Measurements from ENCODE around the gene AHSG. TPM values are rescaled to one million over a fixed set of nuclear protein-coding genes. Genes with fewer than 3 reads are reported as not detected.

AHSG gene
- total and polyA plus RNA-seq, 7 donors = 0.04 TPM; not detected in 6

- no peak for TF ChIP-seq CTCF (IDR thresholded peaks at IDR 0.05)
- no peak for TF ChIP-seq EP300 (IDR thresholded peaks at IDR 0.05)
- TF ChIP-seq POLR2A (IDR thresholded peaks at IDR 0.05) = no peak
- no peak for TF ChIP-seq POLR2AphosphoS5 (IDR thresholded peaks at IDR 0.05)
- Histone ChIP-seq H3K4me3 (no peak overlapping the region), H3K36me3 (no peaks in the 10 kb centered on the region), H3K9me3 (no peaks in the 10 kb centered on the region), H3K4me1 (no peaks in the 10 kb centered on the region), H3K27me3 (no peaks in the 10 kb centered on the region), H3K27ac (no peak overlapping the region)
- no peak for DNase-seq
- WGBS, 2 donors = 93 to 94% methylated on average over 1 of the region's 1 CpG
- intact Hi-C loops (cut with DNase I) = no loop called here
Observed at GRCh38 chr3:186646841-186647240, 34.0 kb downstream of the AHSG start.

GRCh38 chr3:186648851-186649250, 36.0 kb downstream of the AHSG start:
- Histone ChIP-seq H3K36me3 (no peaks in the 10 kb centered on the region), H3K4me1 (no peaks in the 10 kb centered on the region), H3K9me3 (no peaks in the 10 kb centered on the region), H3K4me3 (no peak overlapping the region), H3K27me3 (no peaks in the 10 kb centered on the region), H3K27ac (no peak overlapping the region)
- WGBS, 2 donors = 82 to 89% methylated on average over 1 of the region's 1 CpG
- no peak for TF ChIP-seq EP300 (IDR thresholded peaks at IDR 0.05)
- TF ChIP-seq POLR2A (IDR thresholded peaks at IDR 0.05) = no peak
- TF ChIP-seq CTCF (IDR thresholded peaks at IDR 0.05) = no peak
- TF ChIP-seq POLR2AphosphoS5 (IDR thresholded peaks at IDR 0.05) = no peak
- no peak for DNase-seq
- intact Hi-C loops (cut with DNase I) = no loop called here

GRCh38 chr3:186651678-186652215, 38.9 kb downstream of the AHSG start:
- Histone ChIP-seq H3K27ac (no peak overlapping the region), H3K4me3 (no peak overlapping the region), H3K36me3 (no peaks in the 10 kb centered on the region), H3K9me3 (no peaks in the 10 kb centered on the region), H3K27me3 (no peaks in the 10 kb centered on the region), H3K4me1 (no peaks in the 10 kb centered on the region)
- DNase-seq = no peak
- intact Hi-C loops (cut with DNase I) = no loop called here
- TF ChIP-seq POLR2AphosphoS5 (IDR thresholded peaks at IDR 0.05) = no peak
- WGBS, 2 donors = 77 to 84% methylated on average over 3 of the region's 3 CpGs

GRCh38 chr3:186653080-186653707, 40.3 kb downstream of the AHSG start:
- Histone ChIP-seq H3K27ac (no peak overlapping the region), H3K4me1 (no peaks in the 10 kb centered on the region), H3K36me3 (no peaks in the 10 kb centered on the region), H3K9me3 (no peaks in the 10 kb centered on the region), H3K4me3 (no peak overlapping the region), H3K27me3 (no peaks in the 10 kb centered on the region)
- TF ChIP-seq POLR2AphosphoS5 (IDR thresholded peaks at IDR 0.05) = no peak
- TF ChIP-seq POLR2A (IDR thresholded peaks at IDR 0.05) = no peak
- no peak for TF ChIP-seq EP300 (IDR thresholded peaks at IDR 0.05)
- TF ChIP-seq CTCF (IDR thresholded peaks at IDR 0.05) = no peak
- WGBS, 2 donors = 69 to 84% methylated on average over 7 of the region's 7 CpGs
- no peak for DNase-seq
- intact Hi-C loops (cut with DNase I) = no loop called here

- intact Hi-C loops (cut with DNase I) = no loop called here
- no peak overlapping the region for H3K27ac ChIP-seq
- no peaks in the 10 kb centered on the region for H3K36me3 ChIP-seq
- 65 to 66% methylated on average over 6 of the region's 6 CpGs for WGBS, 2 donors
- no peak for DNase-seq
- no peaks in the 10 kb centered on the region for H3K4me1 ChIP-seq
- TF ChIP-seq CTCF (IDR thresholded peaks at IDR 0.05) (no peak), POLR2A (IDR thresholded peaks at IDR 0.05) (no peak), POLR2AphosphoS5 (IDR thresholded peaks at IDR 0.05) (no peak), EP300 (IDR thresholded peaks at IDR 0.05) (no peak)
- H3K4me3 ChIP-seq = no peak overlapping the region
- no peaks in the 10 kb centered on the region for H3K27me3 ChIP-seq
- H3K9me3 ChIP-seq = no peaks in the 10 kb centered on the region
Observed at GRCh38 chr3:186653984-186654383, 41.1 kb downstream of the AHSG start.
